Endodermal cell (in vitro differentiated cells): Measurements from ENCODE around the gene CDH4. TPM values are rescaled to one million over a fixed set of nuclear protein-coding genes. Genes with fewer than 3 reads are reported as not detected.

ENCODE experiments used
- DNase-seq: peaks from one replicate; pipeline ENCODE4 v3.0.0-alpha.2; 2017
- H3K27ac ChIP-seq: 2 replicates; pipeline ENCODE4 v1.5.1; 2013; ENCODE audit warnings: mild to moderate bottlenecking, low read depth, low read length, moderate library complexity
- H3K27me3 ChIP-seq: 2 replicates; pipeline ENCODE4 v1.6.1; 2013; ENCODE audit warnings: mild to moderate bottlenecking, low read length, moderate library complexity; ENCODE audit not compliant: insufficient read depth, control insufficient read depth, poor library complexity, severe bottlenecking
- H3K36me3 ChIP-seq: 2 replicates; pipeline ENCODE4 v1.7.0; 2013; ENCODE audit warnings: mild to moderate bottlenecking, low read length, moderate library complexity; ENCODE audit not compliant: control insufficient read depth, insufficient read depth
- H3K4me1 ChIP-seq: one replicate; pipeline ENCODE4 v1.7.0; 2013; ENCODE audit warnings: low read length; ENCODE audit not compliant: control insufficient read depth, insufficient read depth
- H3K4me3 ChIP-seq: 2 replicates; pipeline ENCODE4 v1.5.1; 2013; ENCODE audit warnings: mild to moderate bottlenecking, low read length, moderate library complexity
- H3K9ac ChIP-seq: 2 replicates; pipeline ENCODE4 v1.6.1; 2013; ENCODE audit warnings: mild to moderate bottlenecking, low read length, moderate library complexity; ENCODE audit not compliant: poor library complexity, severe bottlenecking; ENCODE audit errors: extremely low read depth
- H3K9me3 ChIP-seq: 2 replicates; pipeline ENCODE4 v1.6.1; 2013; ENCODE audit warnings: mild to moderate bottlenecking, low read length, moderate library complexity; ENCODE audit not compliant: control insufficient read depth
- H3K27ac Mint-ChIP-seq: 2 replicates; pipeline ENCODE4 v1.8.0; 2020; ENCODE audit warnings: mixed read lengths
- H3K27me3 Mint-ChIP-seq: 2 replicates; pipeline ENCODE4 v1.8.0; 2021; ENCODE audit warnings: mild to moderate bottlenecking, mixed read lengths; ENCODE audit not compliant: insufficient read depth
- H3K36me3 Mint-ChIP-seq: 2 replicates; pipeline ENCODE4 v1.8.0; 2020; ENCODE audit warnings: low read depth, mixed read lengths
- H3K4me1 Mint-ChIP-seq: 2 replicates; pipeline ENCODE4 v1.8.0; 2020; ENCODE audit warnings: mixed read lengths
- H3K4me3 Mint-ChIP-seq: 2 replicates; pipeline ENCODE4 v1.8.0; 2020; ENCODE audit warnings: mild to moderate bottlenecking, moderate library complexity, mixed read lengths
- H3K9me3 Mint-ChIP-seq: 2 replicates; pipeline ENCODE4 v1.8.0; 2020; ENCODE audit warnings: mild to moderate bottlenecking, mixed read lengths
- WGBS, 2 experiments: methylation state at CpG; one replicate each; pipeline versions ENCODE4 v1.1.5 to v1.1.7; 2013; ENCODE audit warnings: missing lambda C conversion rate in 2 of 2, mixed read lengths in 1 of 2; ENCODE audit not compliant: insufficient coverage in 1 of 2, insufficient read length in 1 of 2; 5-methylcytosine and 5-hydroxymethylcytosine counted together
- total RNA-seq, 2 donors: library from RNA; stranded (reverse); fragmentation: NEBNext Ultra II Directional in 1 of 2; extraction: Animal tissue kit (Norgen Biotek cat#: 25700) in 1 of 2; gene quantifications; 2 replicates in 1 of 2; 3 replicates in 1 of 2; pipeline ENCODE4 v1.2.1, GENCODE V29; 2021
- TF ChIP-seq, protein P1 (sequence below): fragments of 200-600 bp; sonication (generic); conservative IDR thresholded peaks from 2 replicates; pipeline ENCODE4 v1.5.0; 2021; ENCODE audit warnings: antibody characterized with exemption, mild to moderate bottlenecking

The CDH4 gene
- total RNA-seq, 2 donors from 2014 or later: 1.8 to 5.8 TPM

DNA sequence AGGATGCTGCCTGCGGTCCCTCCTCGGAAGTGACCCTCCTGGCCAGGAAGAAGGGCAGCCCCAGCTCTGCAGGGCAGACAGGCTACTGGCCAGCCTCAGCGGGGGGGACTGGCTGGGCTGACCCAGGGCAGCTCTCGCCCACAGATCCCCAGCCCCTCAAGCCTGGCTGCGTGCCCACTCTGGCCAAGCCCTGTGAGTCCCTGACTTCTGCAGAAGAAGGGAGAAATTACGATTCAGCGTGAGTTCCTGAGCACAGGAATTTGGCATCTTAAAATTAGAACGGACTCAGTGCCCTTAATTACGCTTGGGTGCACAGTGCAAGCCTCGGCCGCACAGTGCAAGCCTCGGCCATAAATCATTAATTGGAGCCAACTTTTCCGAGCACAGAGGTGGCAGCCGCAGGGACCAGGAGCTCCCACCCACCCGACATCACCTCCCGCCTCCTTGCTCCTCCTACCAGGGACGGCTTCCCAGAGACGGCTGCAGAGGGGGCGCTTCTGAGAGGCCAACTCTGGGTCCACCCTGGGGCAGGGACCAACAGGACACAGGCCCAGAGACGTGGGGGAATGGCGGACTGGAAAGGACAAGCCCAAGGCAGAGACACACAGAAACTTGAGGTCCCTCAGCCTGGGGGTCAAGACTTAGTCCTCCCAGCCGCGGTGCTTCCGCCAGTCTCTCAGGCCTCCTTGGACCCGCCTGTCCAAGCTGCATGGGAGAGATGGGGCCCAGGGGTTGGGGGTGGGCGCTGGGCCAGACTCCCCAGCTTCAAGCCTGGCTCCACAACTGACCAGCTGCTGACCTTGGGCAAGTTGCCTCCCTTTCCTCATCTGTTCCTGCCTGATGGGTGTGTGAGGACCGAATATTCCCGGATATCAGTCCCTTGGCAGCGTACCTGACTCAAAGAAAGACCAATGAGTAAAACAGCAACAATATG is 648.2 kb downstream of the CDH4 start:
- Histone ChIP-seq H3K4me3 (no peak overlapping the region), H3K9me3 (no peaks in the 10 kb centered on the region), H3K4me1 (no peaks in the 10 kb centered on the region), H3K36me3 (no peaks in the 10 kb centered on the region), H3K9ac (no peak overlapping the region), H3K27ac (no peak overlapping the region), H3K27me3 (no peaks in the 10 kb centered on the region)
- peaks cover 8% of the 10 kb centered on the region for H3K4me1 Mint-ChIP-seq
- H3K4me3 Mint-ChIP-seq: no peak overlapping the region
- DNase-seq: no peak
- 76 to 80% methylated on average over 21 to 29 of the region's 29 CpGs for WGBS, 2 experiments
- H3K9me3 Mint-ChIP-seq: no peaks in the 10 kb centered on the region
- H3K36me3 Mint-ChIP-seq: no peaks in the 10 kb centered on the region
- H3K27me3 Mint-ChIP-seq: no peaks in the 10 kb centered on the region
- H3K27ac Mint-ChIP-seq: no peak overlapping the region
- TF ChIP-seq, protein P1, sequence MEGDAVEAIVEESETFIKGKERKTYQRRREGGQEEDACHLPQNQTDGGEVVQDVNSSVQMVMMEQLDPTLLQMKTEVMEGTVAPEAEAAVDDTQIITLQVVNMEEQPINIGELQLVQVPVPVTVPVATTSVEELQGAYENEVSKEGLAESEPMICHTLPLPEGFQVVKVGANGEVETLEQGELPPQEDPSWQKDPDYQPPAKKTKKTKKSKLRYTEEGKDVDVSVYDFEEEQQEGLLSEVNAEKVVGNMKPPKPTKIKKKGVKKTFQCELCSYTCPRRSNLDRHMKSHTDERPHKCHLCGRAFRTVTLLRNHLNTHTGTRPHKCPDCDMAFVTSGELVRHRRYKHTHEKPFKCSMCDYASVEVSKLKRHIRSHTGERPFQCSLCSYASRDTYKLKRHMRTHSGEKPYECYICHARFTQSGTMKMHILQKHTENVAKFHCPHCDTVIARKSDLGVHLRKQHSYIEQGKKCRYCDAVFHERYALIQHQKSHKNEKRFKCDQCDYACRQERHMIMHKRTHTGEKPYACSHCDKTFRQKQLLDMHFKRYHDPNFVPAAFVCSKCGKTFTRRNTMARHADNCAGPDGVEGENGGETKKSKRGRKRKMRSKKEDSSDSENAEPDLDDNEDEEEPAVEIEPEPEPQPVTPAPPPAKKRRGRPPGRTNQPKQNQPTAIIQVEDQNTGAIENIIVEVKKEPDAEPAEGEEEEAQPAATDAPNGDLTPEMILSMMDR: no peak

DNA sequence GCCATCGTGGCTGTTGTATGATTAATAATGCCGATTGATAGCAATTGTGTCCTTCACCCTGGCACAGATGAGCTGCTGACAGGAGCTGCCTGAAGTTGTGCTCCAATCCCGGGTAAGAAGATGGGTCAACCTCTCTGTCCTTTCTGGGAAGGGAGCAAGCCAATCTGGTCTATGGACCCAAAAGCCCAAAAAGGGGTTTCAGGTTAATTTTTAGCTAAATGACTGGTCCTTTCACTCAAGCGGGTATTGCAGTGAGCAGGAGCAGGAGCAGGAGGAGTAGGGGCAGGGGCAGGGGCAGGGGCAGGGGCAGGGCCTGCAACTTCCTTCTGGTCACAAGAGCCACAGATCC is 648.9 kb downstream of the CDH4 start:
- TF ChIP-seq, protein P1: no peak
- Histone ChIP-seq H3K9ac (no peak overlapping the region), H3K36me3 (no peaks in the 10 kb centered on the region), H3K4me3 (no peak overlapping the region), H3K27ac (no peak overlapping the region), H3K9me3 (no peaks in the 10 kb centered on the region), H3K27me3 (no peaks in the 10 kb centered on the region), H3K4me1 (no peaks in the 10 kb centered on the region)
- no peak overlapping the region for H3K4me3 Mint-ChIP-seq
- no peaks in the 10 kb centered on the region for H3K27me3 Mint-ChIP-seq
- H3K36me3 Mint-ChIP-seq: no peaks in the 10 kb centered on the region
- H3K27ac Mint-ChIP-seq: no peak overlapping the region
- peaks cover 8% of the 10 kb centered on the region for H3K4me1 Mint-ChIP-seq
- WGBS, 2 experiments: 89% methylated on average over 2 to 4 of the region's 4 CpGs
- no peaks in the 10 kb centered on the region for H3K9me3 Mint-ChIP-seq
- no peak for DNase-seq

DNA sequence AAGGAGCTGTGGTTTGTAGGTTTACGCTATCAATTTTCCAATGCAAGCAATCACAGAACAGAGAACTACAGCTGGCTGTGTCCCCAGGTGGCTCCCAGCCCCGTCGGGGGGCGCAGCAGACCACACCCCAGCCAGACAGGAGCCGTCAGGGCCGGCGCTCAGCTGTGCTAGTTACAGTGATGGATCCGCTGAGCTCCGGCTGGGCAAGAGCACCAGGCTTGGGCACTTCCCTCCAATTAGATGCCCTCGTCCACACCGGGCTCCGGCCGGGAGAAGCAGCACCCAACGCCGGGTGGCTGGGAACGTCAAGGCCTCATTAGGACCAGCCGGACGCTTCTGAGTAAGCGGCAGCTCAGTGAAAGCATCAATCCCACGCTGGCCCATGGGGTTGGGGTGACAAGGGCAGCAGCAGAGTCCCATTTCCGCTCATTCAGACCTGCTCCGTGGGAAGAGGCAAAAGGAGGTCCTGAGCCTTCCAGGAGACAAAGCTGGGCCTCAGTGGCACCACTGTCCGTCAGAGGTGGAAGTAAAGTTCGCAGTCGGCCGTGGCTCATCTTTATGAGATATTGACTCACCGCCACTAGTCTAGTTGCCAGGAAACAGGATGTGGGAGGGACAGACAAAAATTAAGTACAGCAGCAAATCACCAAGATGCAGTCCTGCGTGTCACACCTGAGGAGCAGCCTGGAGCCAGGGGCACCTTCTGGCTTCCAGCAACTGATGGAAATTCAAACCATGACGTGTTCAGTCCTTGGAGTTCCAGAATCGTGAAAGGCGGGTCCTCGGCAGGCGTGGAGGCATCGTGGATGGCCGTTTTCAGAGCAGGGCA is 649.5 kb downstream of the CDH4 start:
- TF ChIP-seq, protein P1: no peak
- H3K27me3 Mint-ChIP-seq: no peaks in the 10 kb centered on the region
- H3K4me3 Mint-ChIP-seq: no peak overlapping the region
- no peaks in the 10 kb centered on the region for H3K36me3 ChIP-seq
- no peak overlapping the region for H3K4me3 ChIP-seq
- no peaks in the 10 kb centered on the region for H3K9me3 Mint-ChIP-seq
- no peaks in the 10 kb centered on the region for H3K27me3 ChIP-seq
- H3K4me1 ChIP-seq: no peaks in the 10 kb centered on the region
- no peak for DNase-seq
- H3K9ac ChIP-seq: no peak overlapping the region
- no peaks in the 10 kb centered on the region for H3K36me3 Mint-ChIP-seq
- H3K9me3 ChIP-seq: no peaks in the 10 kb centered on the region
- H3K27ac Mint-ChIP-seq: no peak overlapping the region
- no peak overlapping the region for H3K27ac ChIP-seq
- WGBS, 2 experiments: 90 to 92% methylated on average over 31 to 35 of the region's 35 CpGs
- peaks cover 8% of the 10 kb centered on the region for H3K4me1 Mint-ChIP-seq
